Tibial nerve (tissue), 4 donors: Measurements from ENCODE around the gene SECISBP2L. TPM values are rescaled to one million over a fixed set of nuclear protein-coding genes. Genes with fewer than 3 reads are reported as not detected.
A peak's percentile ranks its signal among the peaks of the same experiment; 100 is the strongest.

ENCODE experiments used
- DNase-seq, 2 donors: peaks; one replicate each; pipeline ENCODE4 v3.0.0-alpha.2; 2019; ENCODE audit warnings: low spot score in 2 of 2
- H3K27ac ChIP-seq, 4 donors: fragments of 200-600 bp; sonication (generic) in 3 of 4; one replicate each; pipeline ENCODE4 v1.5.1; 2017 to 2019; ENCODE audit warnings: mild to moderate bottlenecking in 1 of 4
- H3K27me3 ChIP-seq, 2 donors: fragments of 200-600 bp; sonication (generic) in 1 of 2; one replicate each; pipeline versions ENCODE4 v1.5.1 to v1.6.0; 2017 to 2019
- H3K36me3 ChIP-seq, 3 donors: fragments of 200-600 bp; sonication (generic); one replicate each; pipeline ENCODE4 v1.5.1; 2018 to 2019
- H3K4me1 ChIP-seq, 4 donors: fragments of 200-600 bp; sonication (generic) in 3 of 4; one replicate each; pipeline ENCODE4 v1.5.1; 2017 to 2019
- H3K4me3 ChIP-seq, 4 donors: fragments of 200-600 bp; sonication (generic) in 3 of 4; one replicate each; pipeline ENCODE4 v1.5.1; 2017 to 2019; ENCODE audit warnings: mild to moderate bottlenecking in 1 of 4, moderate library complexity in 1 of 4
- H3K9me3 ChIP-seq, 4 donors: fragments of 200-600 bp; sonication (generic) in 3 of 4; one replicate each; pipeline ENCODE4 v1.5.1; 2017 to 2019
- EP300 ChIP-seq, 2 donors: sonication (generic); formaldehyde crosslinking; IDR thresholded peaks; one replicate each; pipeline ENCODE4 v1.6.1; 2017; ENCODE audit warnings: antibody characterized with exemption in 2 of 2, mild to moderate bottlenecking in 1 of 2
- POLR2A ChIP-seq, 2 donors: fragments of 450-650 bp; IDR thresholded peaks; one replicate each; pipeline ENCODE4 v1.6.1; 2017; ENCODE audit warnings: antibody characterized with exemption in 2 of 2, mild to moderate bottlenecking in 2 of 2, moderate library complexity in 2 of 2
- WGBS, 2 donors: methylation state at CpG; one replicate each; pipeline ENCODE4 v1.1.5; 2018; 5-methylcytosine and 5-hydroxymethylcytosine counted together
- total RNA-seq, 4 donors: library from RNA; depleted of rRNA; stranded (reverse); fragments of >200 nt; gene quantifications; one replicate each; pipeline ENCODE4 v1.1.0, GENCODE V29; 2016
- TF ChIP-seq, protein P1 (sequence below), 5 experiments: fragments of 200-600 bp in 3 of 5; fragments of 450-650 bp in 2 of 5; sonication (generic) in 3 of 5; IDR thresholded peaks; one replicate each; pipeline ENCODE4 v1.5.1; 2016 to 2019; ENCODE audit warnings: antibody characterized with exemption in 5 of 5, mild to moderate bottlenecking in 3 of 5, moderate library complexity in 2 of 5

SECISBP2L gene, protein sequence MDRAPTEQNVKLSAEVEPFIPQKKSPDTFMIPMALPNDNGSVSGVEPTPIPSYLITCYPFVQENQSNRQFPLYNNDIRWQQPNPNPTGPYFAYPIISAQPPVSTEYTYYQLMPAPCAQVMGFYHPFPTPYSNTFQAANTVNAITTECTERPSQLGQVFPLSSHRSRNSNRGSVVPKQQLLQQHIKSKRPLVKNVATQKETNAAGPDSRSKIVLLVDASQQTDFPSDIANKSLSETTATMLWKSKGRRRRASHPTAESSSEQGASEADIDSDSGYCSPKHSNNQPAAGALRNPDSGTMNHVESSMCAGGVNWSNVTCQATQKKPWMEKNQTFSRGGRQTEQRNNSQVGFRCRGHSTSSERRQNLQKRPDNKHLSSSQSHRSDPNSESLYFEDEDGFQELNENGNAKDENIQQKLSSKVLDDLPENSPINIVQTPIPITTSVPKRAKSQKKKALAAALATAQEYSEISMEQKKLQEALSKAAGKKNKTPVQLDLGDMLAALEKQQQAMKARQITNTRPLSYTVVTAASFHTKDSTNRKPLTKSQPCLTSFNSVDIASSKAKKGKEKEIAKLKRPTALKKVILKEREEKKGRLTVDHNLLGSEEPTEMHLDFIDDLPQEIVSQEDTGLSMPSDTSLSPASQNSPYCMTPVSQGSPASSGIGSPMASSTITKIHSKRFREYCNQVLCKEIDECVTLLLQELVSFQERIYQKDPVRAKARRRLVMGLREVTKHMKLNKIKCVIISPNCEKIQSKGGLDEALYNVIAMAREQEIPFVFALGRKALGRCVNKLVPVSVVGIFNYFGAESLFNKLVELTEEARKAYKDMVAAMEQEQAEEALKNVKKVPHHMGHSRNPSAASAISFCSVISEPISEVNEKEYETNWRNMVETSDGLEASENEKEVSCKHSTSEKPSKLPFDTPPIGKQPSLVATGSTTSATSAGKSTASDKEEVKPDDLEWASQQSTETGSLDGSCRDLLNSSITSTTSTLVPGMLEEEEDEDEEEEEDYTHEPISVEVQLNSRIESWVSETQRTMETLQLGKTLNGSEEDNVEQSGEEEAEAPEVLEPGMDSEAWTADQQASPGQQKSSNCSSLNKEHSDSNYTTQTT
- total RNA-seq, result 100 to 1,000 TPM; 178 to 324 (median 283) TPM

DNA sequence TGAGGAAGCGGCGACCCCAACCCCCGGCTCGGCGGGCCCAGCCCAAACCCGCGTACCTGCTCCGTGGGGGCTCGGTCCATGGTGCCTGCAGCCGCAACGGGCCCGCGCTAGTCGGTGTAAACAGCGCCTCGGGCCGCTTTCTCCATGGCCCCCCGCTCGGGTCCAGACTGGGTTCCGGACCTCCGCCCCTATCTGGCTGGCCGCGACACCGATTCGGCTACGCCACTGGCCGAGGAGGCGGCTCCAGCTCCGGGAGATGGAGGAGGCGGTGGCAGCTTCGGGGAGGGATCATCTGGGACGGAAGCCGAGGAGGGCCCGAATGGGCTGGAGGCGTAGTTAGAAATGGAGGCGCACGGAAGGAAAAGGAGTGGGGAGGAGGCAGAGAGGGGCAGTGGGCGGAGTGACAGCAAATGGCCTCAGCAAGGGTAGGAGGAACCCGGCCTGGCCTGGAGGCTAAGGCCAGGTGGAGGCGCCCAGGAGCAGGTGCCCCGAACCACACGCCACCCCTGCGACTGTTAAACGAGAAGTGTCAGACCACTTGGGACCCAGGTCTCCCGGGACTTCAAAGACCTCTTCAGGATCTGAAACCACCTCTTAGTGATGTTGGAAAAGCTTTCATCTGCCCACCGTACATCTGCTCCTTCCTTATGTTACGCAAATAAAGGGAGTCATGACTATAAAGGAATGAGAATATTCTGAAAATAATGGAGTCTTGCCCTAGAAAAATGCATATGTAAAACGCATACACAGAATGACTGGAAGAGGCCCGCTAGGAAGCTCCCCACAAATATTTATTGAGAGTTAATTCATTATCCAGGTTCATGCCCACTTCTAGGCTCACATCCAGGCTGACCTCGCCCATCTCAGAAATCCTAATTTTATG is at the start of gene SECISBP2L:
Gene SECISBP2L, minus strand, starts transcription at position 227 of the 883 bp plus-strand sequence. Its CDS starts 147 bp downstream, at position 80.
- Histone ChIP-seq H3K36me3 (peaks cover 0 to 4% (median 0%) of the 10 kb centered on the region in 3 donors), H3K27ac (peak within 1 kb of the TSS; percentile 84 to 95 (median 94))
- 6 to 8% methylated on average over 47 to 50 of the region's 50 CpGs for WGBS, 2 donors

DNA sequence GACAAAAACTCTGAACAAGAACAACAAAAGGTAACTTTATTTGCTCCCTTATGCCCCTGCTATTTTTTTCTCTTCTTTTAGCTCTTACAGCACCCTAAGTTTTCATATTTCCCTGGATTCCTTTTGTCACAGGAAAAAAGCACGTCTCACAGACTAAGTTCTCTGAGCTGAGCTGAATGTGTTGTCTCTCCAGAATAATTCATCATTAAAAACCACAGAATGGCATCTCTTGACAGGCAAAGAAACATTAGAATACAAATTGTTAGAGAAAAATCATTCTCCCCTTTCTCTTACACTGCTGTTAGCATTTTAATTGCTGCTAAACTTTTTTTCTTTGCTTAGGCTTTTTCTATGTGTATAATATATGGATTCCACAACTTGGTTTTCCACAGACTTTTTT is 48.7 kb upstream of the SECISBP2L start:
- H3K9me3 ChIP-seq, result no peaks in the 10 kb centered on the region
- no peaks in the 10 kb centered on the region for H3K27me3 ChIP-seq
- H3K36me3 ChIP-seq, result no peaks in the 10 kb centered on the region
- TF ChIP-seq, protein P1, sequence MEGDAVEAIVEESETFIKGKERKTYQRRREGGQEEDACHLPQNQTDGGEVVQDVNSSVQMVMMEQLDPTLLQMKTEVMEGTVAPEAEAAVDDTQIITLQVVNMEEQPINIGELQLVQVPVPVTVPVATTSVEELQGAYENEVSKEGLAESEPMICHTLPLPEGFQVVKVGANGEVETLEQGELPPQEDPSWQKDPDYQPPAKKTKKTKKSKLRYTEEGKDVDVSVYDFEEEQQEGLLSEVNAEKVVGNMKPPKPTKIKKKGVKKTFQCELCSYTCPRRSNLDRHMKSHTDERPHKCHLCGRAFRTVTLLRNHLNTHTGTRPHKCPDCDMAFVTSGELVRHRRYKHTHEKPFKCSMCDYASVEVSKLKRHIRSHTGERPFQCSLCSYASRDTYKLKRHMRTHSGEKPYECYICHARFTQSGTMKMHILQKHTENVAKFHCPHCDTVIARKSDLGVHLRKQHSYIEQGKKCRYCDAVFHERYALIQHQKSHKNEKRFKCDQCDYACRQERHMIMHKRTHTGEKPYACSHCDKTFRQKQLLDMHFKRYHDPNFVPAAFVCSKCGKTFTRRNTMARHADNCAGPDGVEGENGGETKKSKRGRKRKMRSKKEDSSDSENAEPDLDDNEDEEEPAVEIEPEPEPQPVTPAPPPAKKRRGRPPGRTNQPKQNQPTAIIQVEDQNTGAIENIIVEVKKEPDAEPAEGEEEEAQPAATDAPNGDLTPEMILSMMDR (IDR thresholded peaks at IDR 0.05), result no peak
- TF ChIP-seq POLR2A (IDR thresholded peaks at IDR 0.05) (no peak), EP300 (IDR thresholded peaks at IDR 0.05) (no peak)
- H3K27ac ChIP-seq, result peak overlapping the region in 2 of 4 donors; percentile 35 to 75
- no peak for DNase-seq
- no peak overlapping the region for H3K4me3 ChIP-seq
- peaks cover 0 to 9% (median 0%) of the 10 kb centered on the region in 4 donors for H3K4me1 ChIP-seq
- WGBS, 2 donors, result 37 to 40% methylated on average over 1 of the region's 1 CpG

More for the DNA sequence above, at the start of gene SECISBP2L:
- no peaks in the 10 kb centered on the region for H3K27me3 ChIP-seq
- H3K4me3 ChIP-seq, result peak within 1 kb of the TSS; percentile 70 to 97 (median 87)
- H3K4me1 ChIP-seq, result peaks cover 0 to 40% (median 16%) of the 10 kb centered on the region in 4 donors
- no peaks in the 10 kb centered on the region for H3K9me3 ChIP-seq
- peak; percentile 85 to 94 for DNase-seq
- TF ChIP-seq, protein P1 (IDR thresholded peaks at IDR 0.05), result peak in 4 of 5 experiments; percentile 16 to 37 (median 22)
- peak; percentile 47 to 99 for TF ChIP-seq EP300 (IDR thresholded peaks at IDR 0.05)
- TF ChIP-seq POLR2A (IDR thresholded peaks at IDR 0.05), result peak; percentile 82 to 83

DNA sequence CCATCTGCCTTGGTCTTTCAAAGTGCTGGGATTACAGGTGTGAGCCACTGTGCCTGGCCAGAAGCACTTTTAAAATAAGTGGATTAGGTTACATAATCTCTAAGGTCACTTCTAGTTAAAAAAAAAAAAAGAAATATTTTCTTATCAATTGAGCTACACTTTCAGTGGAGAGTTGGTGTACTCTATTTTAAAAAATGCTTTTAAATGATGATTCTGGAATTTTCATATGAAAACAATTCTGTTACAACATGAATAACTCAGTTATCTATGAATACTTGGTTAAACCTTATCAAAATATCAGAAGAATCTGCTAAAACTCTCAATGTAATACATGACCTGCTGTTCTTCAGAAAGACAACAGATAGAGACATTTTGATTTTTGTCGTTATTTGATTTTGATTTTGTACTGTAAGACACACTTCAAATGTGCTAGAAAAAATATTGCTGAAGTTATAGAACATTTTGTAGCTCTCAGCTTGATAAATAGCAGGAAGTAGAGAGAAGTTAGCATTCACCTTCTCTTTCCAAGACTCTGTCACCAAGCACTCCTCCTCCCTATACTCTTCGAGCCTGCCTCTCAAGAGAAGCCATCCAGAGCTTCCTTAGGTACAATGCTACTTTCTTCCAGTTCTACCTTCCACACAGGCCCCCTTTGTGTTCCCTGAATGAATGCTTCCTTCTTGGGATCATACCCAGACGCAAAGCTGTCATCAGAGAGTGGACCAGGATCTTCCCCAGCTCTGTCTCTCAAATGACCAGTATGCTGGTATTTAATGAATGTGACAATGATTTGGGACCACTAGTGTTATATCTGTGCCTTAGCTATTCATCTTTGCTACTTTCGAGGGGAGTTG is 47.2 kb upstream of the SECISBP2L start:
- Histone ChIP-seq H3K27me3 (no peaks in the 10 kb centered on the region), H3K4me3 (no peak overlapping the region), H3K4me1 (peaks cover 0 to 22% (median 0%) of the 10 kb centered on the region in 4 donors), H3K36me3 (no peaks in the 10 kb centered on the region), H3K9me3 (no peaks in the 10 kb centered on the region), H3K27ac (peak overlapping the region in 2 of 4 donors; percentile 35 to 75)
- WGBS, 2 donors, result 60 to 63% methylated on average over 4 of the region's 4 CpGs
- no peak for TF ChIP-seq POLR2A (IDR thresholded peaks at IDR 0.05)
- TF ChIP-seq, protein P1 (IDR thresholded peaks at IDR 0.05), result no peak
- no peak for TF ChIP-seq EP300 (IDR thresholded peaks at IDR 0.05)
- no peak for DNase-seq

DNA sequence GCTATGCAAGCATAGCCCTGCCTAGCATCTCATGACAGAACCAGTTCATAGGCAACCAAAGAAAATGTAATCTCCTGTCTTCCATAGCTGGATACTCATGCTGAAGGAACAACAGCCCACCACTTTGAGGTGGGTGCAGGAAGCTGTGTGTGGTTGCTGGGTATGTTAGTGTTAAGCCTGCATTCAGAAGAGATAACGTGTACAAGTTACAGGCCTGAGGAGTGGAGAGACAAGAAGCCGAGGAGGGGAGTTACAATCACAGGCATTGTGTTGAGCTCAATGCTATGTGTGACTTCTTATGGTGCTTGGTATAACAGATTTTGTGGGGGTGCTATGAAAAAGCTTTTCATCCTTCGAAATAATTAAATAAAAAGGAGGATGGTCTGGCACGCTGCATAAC is 42.8 kb upstream of the SECISBP2L start:
- Histone ChIP-seq H3K27ac (peak overlapping the region in 3 of 4 donors; percentile 33 to 76 (median 67)), H3K4me1 (peaks cover 0 to 35% (median 2%) of the 10 kb centered on the region in 4 donors), H3K4me3 (no peak overlapping the region), H3K27me3 (no peaks in the 10 kb centered on the region), H3K9me3 (no peaks in the 10 kb centered on the region), H3K36me3 (no peaks in the 10 kb centered on the region)
- no peak for TF ChIP-seq EP300 (IDR thresholded peaks at IDR 0.05)
- TF ChIP-seq, protein P1 (IDR thresholded peaks at IDR 0.05), result no peak
- no peak for TF ChIP-seq POLR2A (IDR thresholded peaks at IDR 0.05)
- no peak for DNase-seq
- 51 to 63% methylated on average over 4 of the region's 4 CpGs for WGBS, 2 donors
